Bronchial epithelial cell (primary cell): ENCODE measurements around the gene LRRC8D. TPM values are rescaled to one million over a fixed set of nuclear protein-coding genes. Genes with fewer than 3 reads are reported as not detected.
"Not testable (repeated sequence)": the region's sequence is repeated elsewhere in the genome, so short reads cannot be mapped to it uniquely, and the experiment has no call there.

ENCODE experiments used
- DNase-seq: peaks from one replicate; pipeline ENCODE4 v3.0.0-alpha.2; 2010; ENCODE audit warnings: low read depth
- FAIRE-seq: peaks from 2 replicates; lab custom pipeline; 2011; peaks lifted over from hg19 to GRCh38; lab: Jason Lieb, UNC
- H3K27me3 ChIP-seq: 2 replicates; pipeline ENCODE4 v1.5.1; 2011; ENCODE audit warnings: low read length; ENCODE audit not compliant: control insufficient read depth, insufficient read depth
- H3K36me3 ChIP-seq: 2 replicates; pipeline ENCODE4 v1.5.1; 2011; ENCODE audit warnings: low read length; ENCODE audit not compliant: control insufficient read depth, insufficient read depth
- H3K4me3 ChIP-seq: 2 replicates; pipeline ENCODE4 v1.5.1; 2011; ENCODE audit warnings: mild to moderate bottlenecking, low read depth, low read length, control low read depth
- total RNA-seq: library from RNA; depleted of rRNA; stranded (reverse); fragments of >200 nt; gene quantifications from 2 replicates; pipeline ENCODE4 v1.2.1, GENCODE V29; 2014
- TF ChIP-seq, protein P1 (sequence below): IDR thresholded peaks from 2 replicates; pipeline ENCODE4 v1.5.1; 2011; ENCODE audit warnings: mild to moderate bottlenecking, moderate library complexity, low read length, control low read depth, inconsistent platforms; ENCODE audit not compliant: insufficient read depth, severe bottlenecking

LRRC8D gene
- total RNA-seq, 1 donor from 2014 or later: 35.8 TPM

DNA sequence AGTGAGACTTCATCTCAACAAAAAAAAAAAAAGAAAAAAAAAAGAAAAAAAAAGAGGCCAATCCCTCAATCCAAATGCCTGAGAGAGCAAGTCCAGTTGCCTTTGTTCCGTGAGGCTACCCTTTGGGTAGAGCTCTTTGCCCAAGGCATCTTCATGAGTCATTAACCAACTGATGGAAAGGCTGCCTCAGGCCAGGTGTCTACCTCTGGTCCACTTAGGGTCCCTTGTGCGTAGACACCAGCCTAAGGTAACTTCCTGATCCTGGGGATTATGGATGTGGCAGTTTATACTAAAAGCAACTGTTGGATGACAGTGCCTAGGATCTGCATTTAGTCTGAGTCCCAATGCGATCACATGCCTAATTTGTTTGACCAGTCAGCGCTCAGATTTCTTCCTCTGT, 153.4 kb downstream of the LRRC8D start:
- DNase-seq (no peak), FAIRE-seq (no peak)
- Histone ChIP-seq H3K4me3 (no peak overlapping the region), H3K36me3 (no peaks in the 10 kb centered on the region), H3K27me3 (no peaks in the 10 kb centered on the region)
- TF ChIP-seq, protein P1, sequence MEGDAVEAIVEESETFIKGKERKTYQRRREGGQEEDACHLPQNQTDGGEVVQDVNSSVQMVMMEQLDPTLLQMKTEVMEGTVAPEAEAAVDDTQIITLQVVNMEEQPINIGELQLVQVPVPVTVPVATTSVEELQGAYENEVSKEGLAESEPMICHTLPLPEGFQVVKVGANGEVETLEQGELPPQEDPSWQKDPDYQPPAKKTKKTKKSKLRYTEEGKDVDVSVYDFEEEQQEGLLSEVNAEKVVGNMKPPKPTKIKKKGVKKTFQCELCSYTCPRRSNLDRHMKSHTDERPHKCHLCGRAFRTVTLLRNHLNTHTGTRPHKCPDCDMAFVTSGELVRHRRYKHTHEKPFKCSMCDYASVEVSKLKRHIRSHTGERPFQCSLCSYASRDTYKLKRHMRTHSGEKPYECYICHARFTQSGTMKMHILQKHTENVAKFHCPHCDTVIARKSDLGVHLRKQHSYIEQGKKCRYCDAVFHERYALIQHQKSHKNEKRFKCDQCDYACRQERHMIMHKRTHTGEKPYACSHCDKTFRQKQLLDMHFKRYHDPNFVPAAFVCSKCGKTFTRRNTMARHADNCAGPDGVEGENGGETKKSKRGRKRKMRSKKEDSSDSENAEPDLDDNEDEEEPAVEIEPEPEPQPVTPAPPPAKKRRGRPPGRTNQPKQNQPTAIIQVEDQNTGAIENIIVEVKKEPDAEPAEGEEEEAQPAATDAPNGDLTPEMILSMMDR: no peak

DNA sequence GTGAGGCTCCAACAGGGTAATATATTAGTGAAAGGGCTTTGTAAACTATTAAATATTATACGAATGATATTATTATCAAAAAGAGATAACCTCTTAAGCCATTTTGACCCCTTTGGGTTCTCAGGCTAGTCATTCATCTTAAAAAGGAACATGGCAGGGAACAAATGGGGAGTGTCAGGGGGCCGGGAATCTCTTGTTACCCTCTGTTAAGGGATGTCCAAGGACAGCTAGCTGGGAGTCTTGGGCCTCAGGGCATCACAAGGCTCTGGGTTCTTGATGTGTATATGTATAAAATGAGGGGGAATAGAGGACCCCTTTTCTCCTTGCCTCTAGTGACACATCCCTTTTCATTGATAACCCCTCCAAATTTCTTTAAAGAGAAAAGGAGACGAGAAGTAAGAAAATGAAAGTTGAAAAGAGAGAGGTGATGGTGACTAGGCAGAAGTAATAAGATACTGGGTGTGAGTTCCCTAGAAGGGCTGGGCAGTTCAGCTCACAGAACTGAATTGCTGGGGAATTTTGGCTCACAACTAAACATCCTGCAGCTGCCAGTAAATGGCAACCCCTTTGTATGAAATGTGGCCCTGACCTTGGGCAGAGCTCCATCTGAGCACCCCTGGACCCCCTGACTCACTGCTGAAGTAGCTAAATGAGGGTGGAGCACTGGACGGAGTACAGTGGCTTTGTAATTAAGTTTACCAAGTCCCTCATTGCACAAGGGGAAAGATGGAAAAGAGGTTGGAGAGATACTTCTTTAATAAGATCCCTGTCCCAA, 154.1 kb downstream of the LRRC8D start:
- no peaks in the 10 kb centered on the region for H3K27me3 ChIP-seq
- H3K4me3 ChIP-seq: no peak overlapping the region
- FAIRE-seq (no peak), DNase-seq (no peak)
- TF ChIP-seq, protein P1: no peak
- H3K36me3 ChIP-seq: no peaks in the 10 kb centered on the region

DNA sequence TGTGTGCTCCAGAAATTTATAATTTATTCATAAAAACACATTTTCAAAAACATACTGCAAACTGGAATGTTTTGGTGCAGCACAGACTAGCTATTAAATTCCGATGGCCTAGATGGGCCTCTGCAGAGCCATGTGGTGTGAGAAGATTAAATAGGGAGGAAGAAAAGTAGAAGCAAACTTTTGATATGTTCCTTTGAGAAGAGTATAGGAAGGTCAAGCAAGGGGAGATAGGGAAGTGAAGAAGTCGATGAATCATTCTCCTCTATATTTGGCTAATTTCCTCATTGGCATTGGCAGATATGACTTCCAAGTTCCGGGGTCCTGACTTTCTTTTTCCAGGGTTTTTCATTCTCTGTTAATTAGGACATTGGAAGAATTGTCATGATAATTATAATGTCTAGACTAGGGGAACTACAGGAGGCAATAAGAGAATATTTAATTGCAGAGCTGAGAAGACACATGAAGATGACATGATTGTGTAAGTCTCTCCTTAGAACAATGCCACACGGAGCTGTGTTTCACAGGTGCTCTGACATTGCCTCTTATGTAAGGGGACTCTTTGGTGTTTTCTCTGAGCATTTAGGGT, 154.8 kb downstream of the LRRC8D start:
- Histone ChIP-seq H3K4me3 (no peak overlapping the region), H3K36me3 (no peaks in the 10 kb centered on the region), H3K27me3 (no peaks in the 10 kb centered on the region)
- DNase-seq: no peak
- TF ChIP-seq, protein P1: no peak
- FAIRE-seq: no peak

DNA sequence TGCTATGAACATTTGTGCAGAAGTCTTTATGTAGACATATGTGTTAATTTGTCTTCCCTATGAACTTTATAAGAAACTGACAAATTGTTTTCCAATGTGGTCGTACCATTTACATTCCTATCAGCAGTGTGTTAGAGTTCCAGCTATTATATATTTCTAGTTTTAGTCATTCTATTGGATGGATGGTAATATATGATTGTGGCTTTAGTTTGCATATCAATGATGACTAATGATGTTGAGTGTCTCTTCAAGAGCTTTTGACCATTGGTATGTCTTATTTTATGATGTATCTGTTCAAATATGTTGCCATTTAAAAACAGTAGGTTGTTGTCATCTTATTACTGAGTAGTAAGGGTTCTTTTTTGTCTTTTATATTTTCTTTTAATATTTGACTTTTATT, 157.9 kb downstream of the LRRC8D start:
- H3K27me3 ChIP-seq: no peaks in the 10 kb centered on the region
- DNase-seq (peak; percentile 45), FAIRE-seq (no peak)
- H3K36me3 ChIP-seq: no peaks in the 10 kb centered on the region
- H3K4me3 ChIP-seq: no peak overlapping the region
- TF ChIP-seq, protein P1: no peak

DNA sequence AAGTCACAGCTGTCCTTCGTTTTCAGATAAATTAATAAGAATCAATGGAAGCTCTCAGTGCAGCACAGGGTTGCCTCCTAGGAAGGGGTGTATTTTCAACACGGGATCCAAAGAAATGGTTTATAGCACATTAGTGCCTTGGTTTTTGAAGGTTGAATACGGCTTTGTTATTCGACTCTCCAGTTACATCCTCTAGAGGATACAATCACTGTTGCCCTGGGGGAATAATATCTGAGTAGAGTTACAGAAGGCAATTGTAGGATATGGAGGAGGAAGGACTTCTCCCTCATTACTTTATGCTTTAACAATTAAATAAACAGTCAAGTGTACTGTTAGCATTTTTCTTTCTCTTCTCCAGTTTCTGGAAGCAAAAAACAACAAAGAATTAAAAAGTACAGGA, 159.8 kb downstream of the LRRC8D start:
- no peaks in the 10 kb centered on the region for H3K36me3 ChIP-seq
- DNase-seq (no peak), FAIRE-seq (no peak)
- TF ChIP-seq, protein P1: no peak
- H3K4me3 ChIP-seq: no peak overlapping the region
- H3K27me3 ChIP-seq: no peaks in the 10 kb centered on the region

DNA sequence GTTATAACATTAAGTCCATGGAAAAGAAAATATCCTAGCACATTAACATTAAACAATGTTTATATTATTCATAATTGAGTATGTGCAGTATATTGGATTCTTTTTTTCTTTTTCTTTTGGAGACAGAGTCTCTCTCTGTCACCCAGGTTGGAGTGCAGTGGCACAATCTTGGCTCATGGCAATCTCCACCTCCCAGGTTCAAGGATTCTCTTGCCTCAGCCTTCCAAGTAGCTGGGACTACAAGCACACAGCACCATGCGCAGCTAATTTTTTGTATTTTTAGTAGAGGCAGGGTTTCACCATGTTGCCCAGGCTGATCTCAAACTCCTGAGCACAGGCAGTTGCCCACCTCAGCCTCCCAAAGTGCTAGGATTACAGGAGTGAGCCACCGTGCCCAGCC, 162.0 kb downstream of the LRRC8D start:
- H3K36me3 ChIP-seq, H3K4me3 ChIP-seq, FAIRE-seq, H3K27me3 ChIP-seq, DNase-seq: not testable (repeated sequence)

DNA sequence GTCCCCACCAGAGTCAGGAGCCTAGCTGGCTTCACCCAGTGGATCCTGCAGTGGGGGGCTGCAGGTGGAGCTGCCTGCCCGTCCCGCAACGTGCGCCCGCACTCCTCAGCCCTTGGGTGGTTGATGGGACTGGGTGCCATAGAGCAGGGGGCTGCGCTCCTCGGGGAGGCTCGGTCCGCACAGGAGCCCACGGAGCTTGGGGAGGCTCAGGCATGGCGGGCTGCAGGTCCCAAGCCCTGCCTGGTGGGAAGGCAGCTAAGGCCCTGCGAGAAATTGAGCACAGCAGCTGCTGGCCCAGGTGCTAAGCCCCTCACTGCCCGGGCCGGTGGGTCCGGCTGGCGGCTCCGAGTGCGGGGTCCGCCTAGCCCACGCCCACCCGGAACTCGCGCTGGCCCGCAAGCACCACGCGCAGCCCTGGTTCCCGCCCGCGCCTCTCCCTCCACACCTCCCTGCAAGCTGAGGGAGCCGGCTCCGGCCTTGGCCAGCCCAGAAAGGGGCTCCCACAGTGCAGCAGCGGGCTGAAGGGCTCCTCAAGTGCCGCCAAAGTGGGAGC, 163.8 kb downstream of the LRRC8D start:
- not testable (repeated sequence) for FAIRE-seq

More for the DNA sequence above, 163.8 kb downstream of the LRRC8D start:
- H3K4me3 ChIP-seq, DNase-seq, H3K27me3 ChIP-seq, H3K36me3 ChIP-seq: not testable (repeated sequence)
